Suprapubic skin (tissue), 4 donors: ENCODE results near the gene LRRC4C.

ENCODE experiments used
- CTCF ChIP-seq, 2 donors: fragments of 200-600 bp in 1 of 2; fragments of 450-650 bp in 1 of 2; sonication (generic) in 1 of 2; IDR thresholded peaks; one replicate each; pipeline ENCODE4 v1.5.1; 2016 to 2019; ENCODE audit warnings: antibody characterized with exemption in 2 of 2, mild to moderate bottlenecking in 1 of 2, moderate library complexity in 1 of 2
- EP300 ChIP-seq: sonication (generic); formaldehyde crosslinking; IDR thresholded peaks from one replicate; pipeline ENCODE4 v1.6.1; 2017; ENCODE audit warnings: antibody characterized with exemption
- POLR2A ChIP-seq, 2 donors: fragments of 450-650 bp; IDR thresholded peaks; one replicate each; pipeline ENCODE4 v1.6.1; 2017; ENCODE audit warnings: antibody characterized with exemption in 2 of 2, mild to moderate bottlenecking in 2 of 2, moderate library complexity in 2 of 2
- POLR2AphosphoS5 ChIP-seq, 3 donors: sonication (generic); formaldehyde crosslinking; IDR thresholded peaks; one replicate each; pipeline ENCODE4 v1.6.1; 2017; ENCODE audit warnings: antibody characterized with exemption in 3 of 3

DNA sequence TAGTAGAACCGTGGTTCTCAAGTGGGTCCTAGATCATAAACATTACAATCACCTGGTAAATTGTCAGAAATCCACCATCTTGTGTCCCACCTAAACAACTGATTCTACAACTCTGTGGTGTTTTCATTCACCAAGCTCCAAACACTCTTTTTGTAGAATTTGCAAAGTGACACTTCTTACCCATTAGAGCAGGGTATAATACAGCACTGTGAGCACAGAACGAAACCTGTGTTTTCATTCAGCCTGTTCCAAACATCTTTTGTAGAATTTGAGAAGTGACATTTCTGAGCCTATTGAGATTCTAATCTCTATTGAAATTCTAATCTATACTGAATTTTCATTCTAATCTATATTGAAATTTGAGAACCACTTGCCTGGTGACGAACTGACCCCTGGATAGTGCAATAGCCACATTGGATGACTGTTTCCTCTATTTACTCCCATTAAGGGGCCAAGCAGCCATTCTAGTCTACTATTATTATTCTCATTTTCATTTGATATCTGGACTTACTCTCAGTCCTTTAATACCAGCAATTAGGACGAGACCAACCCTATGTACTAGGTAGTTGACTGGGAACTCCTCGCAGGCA lies 616.6 kb downstream of the LRRC4C start:
- TF ChIP-seq POLR2A (IDR thresholded peaks at IDR 0.05): no peak
- no peak for TF ChIP-seq CTCF (IDR thresholded peaks at IDR 0.05)
- TF ChIP-seq EP300: no peak
- no peak for TF ChIP-seq POLR2AphosphoS5 (IDR thresholded peaks at IDR 0.05)
